Breast epithelium (tissue), 4 donors: ENCODE measurements around the gene SLC7A5. TPM values are rescaled to one million over a fixed set of nuclear protein-coding genes. Genes with fewer than 3 reads are reported as not detected.
"Not testable (repeated sequence)": the region's sequence is repeated elsewhere in the genome, so short reads cannot be mapped to it uniquely, and the experiment has no call there.

Experiments
- DNase-seq, 2 donors: peaks; one replicate each; pipeline ENCODE4 v3.0.0-alpha.2; 2019; ENCODE audit warnings: low spot score in 2 of 2
- H3K27ac ChIP-seq, 2 donors: fragments of 200-600 bp; sonication (generic) in 1 of 2; one replicate each; pipeline ENCODE4 v1.5.1; 2016 to 2019; ENCODE audit warnings: mild to moderate bottlenecking in 1 of 2
- H3K27me3 ChIP-seq, 2 donors: fragments of 200-600 bp; sonication (generic) in 1 of 2; one replicate each; pipeline versions ENCODE4 v1.5.1 to v1.6.0; 2017 to 2019; ENCODE audit warnings: control low read depth in 1 of 2, mild to moderate bottlenecking in 1 of 2
- H3K36me3 ChIP-seq: fragments of 200-600 bp; one replicate; pipeline ENCODE4 v1.5.1; 2019
- H3K4me1 ChIP-seq, 2 donors: fragments of 200-600 bp; sonication (generic); one replicate each; pipeline ENCODE4 v1.5.1; 2016 to 2019; ENCODE audit warnings: control low read depth in 1 of 2
- H3K4me3 ChIP-seq, 3 donors: fragments of 200-600 bp; sonication (generic); 1 replicate in 2 of 3; 2 replicates in 1 of 3; pipeline ENCODE4 v1.5.1; 2016 to 2019; ENCODE audit warnings: mild to moderate bottlenecking in 3 of 3, moderate library complexity in 2 of 3
- H3K9me3 ChIP-seq, 2 donors: fragments of 200-600 bp; sonication (generic) in 1 of 2; one replicate each; pipeline ENCODE4 v1.5.1; 2016 to 2019; ENCODE audit warnings: control low read depth in 1 of 2
- CTCF ChIP-seq, 3 donors: fragments of 450-650 bp; IDR thresholded peaks; one replicate each; pipeline ENCODE4 v1.5.1; 2016 to 2017; ENCODE audit warnings: antibody characterized with exemption in 3 of 3, mild to moderate bottlenecking in 3 of 3, moderate library complexity in 3 of 3
- POLR2A ChIP-seq: fragments of 450-650 bp; IDR thresholded peaks from one replicate; pipeline ENCODE4 v1.6.1; 2016; ENCODE audit warnings: antibody characterized with exemption, mild to moderate bottlenecking, moderate library complexity
- POLR2AphosphoS5 ChIP-seq, 3 donors: sonication (generic); formaldehyde crosslinking; IDR thresholded peaks; one replicate each; pipeline ENCODE4 v1.6.1; 2017; ENCODE audit warnings: antibody characterized with exemption in 3 of 3
- intact Hi-C: fragments of 100-400 bp; cut with DNase I; formaldehyde crosslinking; loops from one replicate; pipeline ENCODE4 v1.15.1; 2023; ENCODE audit warnings: low total_unique reads
- total RNA-seq, 3 donors: library from RNA; depleted of rRNA; stranded (reverse); fragments of >200 nt; gene quantifications; one replicate each; pipeline ENCODE4 v1.1.0, GENCODE V29; 2016

Gene SLC7A5
- total RNA-seq, 3 donors from 2014 or later, result 0.48 to 7.3 (median 5.9) TPM

DNA sequence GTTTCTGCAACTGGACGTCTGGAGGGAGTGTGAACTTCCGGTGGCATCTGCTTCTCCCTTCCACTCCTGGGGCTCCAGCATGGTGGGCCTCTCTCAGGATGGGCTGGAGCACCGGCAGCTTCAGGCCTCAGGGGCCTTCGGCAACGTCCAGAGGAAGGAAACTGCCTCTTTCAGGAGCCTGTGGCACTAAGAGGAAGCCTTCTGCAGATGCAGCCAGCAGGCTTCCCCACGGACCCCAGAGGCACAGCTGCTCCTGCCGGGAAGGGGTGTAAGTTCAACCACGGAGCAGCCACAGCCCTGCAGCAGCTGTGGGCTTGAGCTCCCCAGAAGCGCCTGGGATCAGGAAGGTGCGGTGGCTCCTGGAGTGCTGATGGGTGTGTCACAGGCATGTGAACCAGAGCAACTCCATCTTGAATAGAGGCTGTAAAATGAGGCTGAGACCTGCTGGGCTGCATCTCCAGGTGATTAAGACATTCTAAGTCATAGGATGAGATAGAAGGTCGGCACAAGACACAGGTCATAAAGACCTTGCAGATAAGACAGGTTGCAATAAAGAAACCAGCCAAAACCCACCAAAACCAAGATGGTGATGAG is 52.7 kb downstream of the SLC7A5 start:
- Histone ChIP-seq H3K27ac (no peak overlapping the region), H3K27me3 (no peaks in the 10 kb centered on the region), H3K36me3 (no peaks in the 10 kb centered on the region), H3K4me3 (no peak overlapping the region), H3K4me1 (no peaks in the 10 kb centered on the region), H3K9me3 (peaks cover 21 to 26% of the 10 kb centered on the region in 2 donors)
- DNase-seq, result no peak
- intact Hi-C loops, result no loop called here
- TF ChIP-seq POLR2AphosphoS5 (IDR thresholded peaks at IDR 0.05), result no peak
- no peak for TF ChIP-seq POLR2A
- TF ChIP-seq CTCF (IDR thresholded peaks at IDR 0.05), result no peak

DNA sequence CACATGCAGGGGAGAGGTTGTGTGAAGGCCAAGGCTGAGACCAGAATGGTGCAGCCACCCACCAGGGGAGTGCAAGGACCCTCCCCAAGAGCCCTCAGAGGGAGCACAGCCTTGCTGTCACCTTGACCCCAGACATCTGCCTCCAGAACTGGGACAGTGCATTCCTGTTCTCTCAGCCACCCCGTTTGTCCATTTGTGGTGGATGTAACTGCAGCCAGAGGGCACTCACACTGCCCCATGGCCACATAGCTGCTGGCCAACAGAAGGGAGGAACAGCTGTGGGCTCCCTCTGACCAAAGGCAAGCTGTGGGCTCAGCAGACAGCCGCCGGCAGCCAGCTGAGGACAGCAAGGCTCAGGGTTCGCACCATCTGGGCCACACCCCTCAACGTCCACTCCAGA is 53.7 kb downstream of the SLC7A5 start:
- Histone ChIP-seq H3K4me3 (no peak overlapping the region), H3K27ac (no peak overlapping the region), H3K27me3 (no peaks in the 10 kb centered on the region), H3K4me1 (no peaks in the 10 kb centered on the region), H3K9me3 (peaks cover 21 to 26% of the 10 kb centered on the region in 2 donors), H3K36me3 (no peaks in the 10 kb centered on the region)
- no peak for TF ChIP-seq POLR2A
- TF ChIP-seq CTCF (IDR thresholded peaks at IDR 0.05), result no peak
- no peak for TF ChIP-seq POLR2AphosphoS5 (IDR thresholded peaks at IDR 0.05)
- DNase-seq, result no peak
- intact Hi-C loops, result no loop called here

GRCh38 chr16:87812200-87812656 is 57.1 kb downstream of the SLC7A5 start:
- intact Hi-C loops, result no loop called here
- Histone ChIP-seq H3K4me1 (no peaks in the 10 kb centered on the region), H3K9me3 (peaks cover 10 to 12% of the 10 kb centered on the region in 2 donors), H3K27me3 (no peaks in the 10 kb centered on the region), H3K36me3 (no peaks in the 10 kb centered on the region), H3K4me3 (no peak overlapping the region), H3K27ac (no peak overlapping the region)
- TF ChIP-seq POLR2AphosphoS5 (IDR thresholded peaks at IDR 0.05), result no peak
- TF ChIP-seq POLR2A, result no peak
- no peak for TF ChIP-seq CTCF (IDR thresholded peaks at IDR 0.05)
- no peak for DNase-seq

- H3K27ac ChIP-seq, H3K27me3 ChIP-seq, intact Hi-C loops, H3K36me3 ChIP-seq, H3K4me1 ChIP-seq, H3K9me3 ChIP-seq, H3K4me3 ChIP-seq, DNase-seq: not testable (repeated sequence)
Observed at GRCh38 chr16:87811454-87811853, 57.9 kb downstream of the SLC7A5 start.

- H3K27ac ChIP-seq, result no peak overlapping the region
- TF ChIP-seq CTCF (IDR thresholded peaks at IDR 0.05) (no peak), POLR2A (no peak), POLR2AphosphoS5 (IDR thresholded peaks at IDR 0.05) (no peak)
- intact Hi-C loops, result no loop called here
- no peaks in the 10 kb centered on the region for H3K36me3 ChIP-seq
- H3K27me3 ChIP-seq, result no peaks in the 10 kb centered on the region
- no peak for DNase-seq
- H3K4me3 ChIP-seq, result no peak overlapping the region
- no peaks in the 10 kb centered on the region for H3K9me3 ChIP-seq
- no peaks in the 10 kb centered on the region for H3K4me1 ChIP-seq
Observed at GRCh38 chr16:87809150-87809902, 60.0 kb downstream of the SLC7A5 start.
